ENCODE results near the gene FCRL5. TPM values are rescaled to one million over a fixed set of nuclear protein-coding genes. Genes with fewer than 3 reads are reported as not detected.

Gene FCRL5
- total RNA-seq: not detected in 2 replicates

GRCh38 chr1:157551694-157552693 is at the start of gene FCRL5:
Gene FCRL5, minus strand, starts transcription at chr1:157552515. Its CDS starts 153 bp downstream, at chr1:157552362.

DNA sequence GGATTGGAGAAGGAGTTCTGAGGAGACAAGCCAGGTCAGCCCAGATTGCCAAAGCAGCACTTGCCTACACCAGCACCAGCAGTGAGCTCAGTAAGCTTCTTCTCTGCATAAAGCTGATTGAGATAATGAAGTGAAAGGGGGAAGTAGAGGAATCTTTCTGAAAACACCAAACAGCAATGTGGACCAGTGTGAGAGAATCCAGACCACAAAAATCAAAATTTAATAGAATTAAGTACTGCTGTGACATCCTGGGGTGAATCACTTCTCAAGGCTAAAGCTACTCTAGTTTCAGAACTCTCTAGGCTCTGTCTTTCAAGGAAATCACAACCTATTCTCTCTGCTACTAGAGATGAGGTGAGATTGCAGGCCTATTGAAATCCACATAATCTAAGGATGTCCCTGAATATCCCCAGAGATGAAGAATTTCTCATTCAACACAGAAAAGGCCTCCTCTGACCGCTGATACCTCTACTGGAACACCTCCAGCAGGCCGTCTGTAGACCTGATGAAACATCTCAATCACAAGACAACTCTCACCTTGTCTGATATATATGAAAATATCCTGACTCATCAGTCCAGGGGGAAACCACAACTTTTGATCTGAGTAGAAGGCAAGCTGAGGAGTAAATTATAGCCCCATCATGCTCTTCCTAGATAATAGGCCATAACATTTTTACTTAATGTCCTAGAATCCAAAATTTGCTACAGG is 45.8 kb upstream of the FCRL5 start, which contains the start of gene FCRL4:
FCRL4 (minus strand) TSS at position 127 of the 709 bp plus-strand sequence. CDS start 141 bp downstream, outside the sequence.

Other genes starting within 250 kb of the FCRL5 start
- gene FCRL4, start 45.6 kb upstream of the FCRL5 start, total RNA-seq: not detected in 2 replicates
- not detected in 2 replicates for gene FCRL3, start 148.3 kb upstream of the FCRL5 start, total RNA-seq
- gene FCRL2, start 224.6 kb upstream of the FCRL5 start, total RNA-seq: not detected in 2 replicates

All from nasal cavity respiratory epithelium epithelial cell of viscerocranial mucosa (primary cell).